Measurements from ENCODE around the gene RHOBTB3.
"Not testable (repeated sequence)": the region's sequence is repeated elsewhere in the genome, so short reads cannot be mapped to it uniquely, and the experiment has no call there.

Gene RHOBTB3

DNA sequence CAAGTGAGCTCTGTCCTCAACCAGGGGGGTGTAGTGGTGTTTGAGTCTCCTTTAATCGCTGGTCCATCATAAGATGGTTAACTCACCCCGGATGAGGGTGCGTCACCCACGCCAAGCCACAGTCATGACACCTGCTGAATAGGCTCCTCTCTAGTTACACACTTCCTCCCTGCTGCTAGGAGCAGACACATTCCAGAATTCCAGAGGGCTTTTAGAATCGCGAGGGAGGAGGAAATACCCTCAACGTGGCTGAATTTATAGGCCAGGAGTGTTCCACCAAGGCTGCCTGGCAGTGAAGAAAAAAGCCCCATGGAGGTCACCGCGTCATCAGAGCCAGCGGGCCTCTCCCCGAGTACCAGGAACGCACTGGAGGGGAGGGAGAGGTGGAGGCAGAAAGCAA is 86.3 kb downstream of the RHOBTB3 start:
- no peak for DNase-seq

DNA sequence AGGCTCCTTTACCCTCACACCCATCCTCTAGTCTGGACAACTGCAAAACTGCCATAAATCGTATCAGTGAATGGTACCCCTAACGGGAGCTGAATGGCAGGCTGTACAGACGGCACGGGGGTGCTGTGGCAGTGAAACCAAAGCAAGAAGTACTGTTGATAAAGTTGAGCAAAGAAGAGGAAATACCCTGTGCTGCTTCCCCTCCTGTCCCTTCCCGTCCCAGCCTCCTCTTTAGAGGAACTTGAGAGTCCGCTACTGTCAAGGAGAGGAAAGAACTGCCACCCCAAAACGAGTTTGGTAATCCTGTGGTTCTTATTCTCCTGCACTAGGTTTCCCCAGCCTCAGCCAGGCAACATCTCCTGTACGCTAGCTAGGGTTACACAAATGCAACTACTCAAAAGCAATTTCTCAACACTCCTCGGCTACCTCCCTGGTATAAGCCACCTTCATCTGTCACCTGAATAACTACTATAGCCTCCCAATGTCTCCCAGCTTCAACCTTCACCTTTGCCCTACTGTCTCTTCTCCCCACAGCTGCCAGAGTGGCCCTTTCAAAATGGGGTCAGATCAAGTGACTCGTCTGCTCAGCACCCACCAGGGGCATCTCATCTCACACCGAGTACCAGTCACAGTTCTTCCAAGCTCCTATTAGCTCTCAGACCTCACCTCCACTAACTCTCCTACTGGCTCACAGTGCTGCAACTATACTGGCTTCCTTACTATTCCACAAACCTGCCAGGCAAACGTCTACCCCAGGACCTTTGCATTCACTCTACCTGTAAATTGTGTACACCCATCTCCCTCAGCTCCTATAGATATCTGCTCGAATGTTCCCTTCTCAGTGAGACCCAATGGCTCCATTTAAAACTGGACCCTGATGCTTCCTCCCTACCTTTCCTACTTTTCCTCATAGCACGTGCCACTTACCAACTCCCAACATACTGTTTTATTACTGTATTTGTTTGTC is 87.3 kb downstream of the RHOBTB3 start:
- no peak for DNase-seq

DNA sequence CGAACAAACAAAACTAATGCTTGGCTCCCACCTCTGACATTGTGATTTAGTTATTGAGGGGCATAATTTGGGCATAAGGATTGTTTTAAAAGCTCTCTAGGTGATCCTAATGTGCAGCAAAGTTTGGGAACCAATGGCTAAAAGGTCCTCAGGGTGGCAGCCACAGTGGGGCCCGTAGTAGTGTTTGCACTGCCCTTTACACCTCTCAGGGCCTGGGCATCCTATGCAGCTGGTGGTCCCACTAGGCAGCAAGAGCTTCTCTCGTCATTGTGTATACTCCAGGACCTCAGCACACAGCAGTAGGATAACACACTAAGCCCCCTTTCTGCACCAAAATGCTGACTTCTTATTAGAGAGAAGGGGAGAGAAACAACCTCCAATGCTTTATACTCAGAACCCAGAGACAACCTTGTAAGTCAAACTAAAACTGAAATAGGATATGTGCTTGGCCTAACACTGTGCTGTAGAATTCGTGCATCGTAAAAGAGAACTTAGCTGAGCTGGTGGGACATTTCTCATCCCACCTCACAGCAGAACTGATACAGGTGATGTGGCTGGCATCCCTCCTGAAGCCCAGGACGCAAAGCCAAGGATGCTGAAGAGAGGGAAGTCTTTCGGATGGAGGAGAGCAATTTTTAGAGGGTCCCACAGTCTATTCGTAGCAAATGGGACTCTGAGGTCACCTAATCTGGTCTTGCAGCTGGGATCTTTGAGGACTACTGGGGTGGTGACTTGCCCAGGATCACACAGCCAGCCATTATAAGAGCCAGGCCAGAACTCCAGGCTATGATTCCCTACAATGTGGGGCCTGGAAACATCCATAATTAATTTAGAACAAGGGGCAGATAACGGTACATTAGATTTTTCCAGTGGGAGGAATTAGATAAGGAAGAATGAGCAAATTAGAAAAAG is 90.2 kb downstream of the RHOBTB3 start:
- DNase-seq: no peak

DNA sequence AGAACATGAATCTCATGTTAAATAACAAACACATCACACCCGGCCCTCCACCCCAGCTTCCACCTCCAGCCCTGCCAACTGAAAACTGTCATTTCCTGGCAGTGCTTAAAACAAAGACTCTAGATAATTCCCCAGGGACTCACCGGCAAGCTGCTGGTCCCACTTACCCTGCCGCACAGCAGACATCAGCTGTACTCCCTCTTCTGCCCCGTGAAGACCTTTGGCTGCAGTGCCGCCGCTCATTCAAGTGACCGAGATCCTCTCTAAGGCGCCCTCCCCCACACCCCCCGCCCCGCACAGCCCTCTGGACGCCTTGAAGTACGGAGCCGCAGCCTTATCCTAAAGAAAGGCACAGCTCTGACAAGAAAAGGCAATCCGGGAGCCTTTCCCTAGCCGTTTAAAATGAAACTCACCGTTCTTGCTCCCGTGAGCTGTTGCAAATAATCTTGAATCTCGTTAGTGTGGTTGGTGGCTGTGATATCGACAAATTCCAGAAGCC is 91.0 kb downstream of the RHOBTB3 start:
- peak; percentile 47 for DNase-seq

DNA sequence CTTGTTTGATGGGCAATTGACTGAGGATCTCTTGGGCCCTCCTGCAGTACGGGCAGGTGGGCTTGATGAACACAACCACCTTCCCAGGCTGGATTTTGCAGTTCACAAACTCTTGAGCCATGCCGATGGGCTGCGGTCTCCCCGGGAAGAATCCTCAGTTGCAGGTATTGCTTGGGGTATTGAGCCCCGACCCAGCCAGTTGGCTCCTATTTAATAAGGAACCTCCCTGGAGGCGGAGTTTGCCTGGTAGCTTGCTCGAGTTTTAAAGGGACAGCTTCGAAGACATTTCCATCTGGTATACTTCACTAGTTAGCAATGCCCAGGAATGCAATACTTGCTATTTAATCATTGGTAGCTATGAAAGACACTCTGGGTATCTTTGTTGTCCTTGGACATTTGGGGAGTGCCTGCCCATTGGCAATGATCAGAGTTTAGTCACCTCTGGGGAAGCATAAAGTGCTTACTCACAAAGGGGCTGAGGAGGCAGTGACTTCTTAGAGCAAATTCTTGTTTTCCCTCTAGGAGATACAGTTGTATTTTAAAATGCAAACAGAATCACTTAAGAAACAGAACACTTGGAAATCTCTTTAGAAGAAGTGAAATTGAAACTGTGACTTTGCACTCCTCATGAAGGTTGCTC is 91.5 kb downstream of the RHOBTB3 start, which contains the start of gene GLRX:
GLRX (minus strand) TSS at position 185 of the 640 bp plus-strand sequence; CDS start at position 121, 64 bp downstream.
- peak; percentile 81 for DNase-seq

DNA sequence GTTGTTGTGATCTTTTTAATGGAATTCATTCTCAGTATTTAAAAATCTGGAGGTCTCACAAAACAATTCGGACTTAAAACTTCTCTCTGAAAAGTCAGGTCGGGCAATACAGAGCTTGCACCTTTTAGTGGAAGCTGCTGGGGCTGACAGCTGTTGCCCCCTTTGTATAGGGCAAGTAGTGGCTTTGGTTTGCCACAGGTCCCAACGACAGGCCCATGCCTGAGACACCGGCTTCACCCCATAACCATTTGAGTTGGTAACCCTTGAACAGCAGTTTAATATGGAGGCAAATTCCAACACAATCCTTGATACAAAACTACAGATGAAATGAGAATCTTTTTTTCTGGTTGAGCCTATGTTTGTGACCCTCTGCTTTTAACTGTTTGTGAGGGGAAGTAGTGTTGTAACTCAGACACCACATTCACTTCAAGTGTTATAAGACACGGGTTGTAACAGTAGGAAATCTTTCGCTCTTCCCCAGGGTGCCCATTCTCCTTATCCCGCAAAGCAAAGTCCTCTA is 92.1 kb downstream of the RHOBTB3 start:
- no peak for DNase-seq

DNA sequence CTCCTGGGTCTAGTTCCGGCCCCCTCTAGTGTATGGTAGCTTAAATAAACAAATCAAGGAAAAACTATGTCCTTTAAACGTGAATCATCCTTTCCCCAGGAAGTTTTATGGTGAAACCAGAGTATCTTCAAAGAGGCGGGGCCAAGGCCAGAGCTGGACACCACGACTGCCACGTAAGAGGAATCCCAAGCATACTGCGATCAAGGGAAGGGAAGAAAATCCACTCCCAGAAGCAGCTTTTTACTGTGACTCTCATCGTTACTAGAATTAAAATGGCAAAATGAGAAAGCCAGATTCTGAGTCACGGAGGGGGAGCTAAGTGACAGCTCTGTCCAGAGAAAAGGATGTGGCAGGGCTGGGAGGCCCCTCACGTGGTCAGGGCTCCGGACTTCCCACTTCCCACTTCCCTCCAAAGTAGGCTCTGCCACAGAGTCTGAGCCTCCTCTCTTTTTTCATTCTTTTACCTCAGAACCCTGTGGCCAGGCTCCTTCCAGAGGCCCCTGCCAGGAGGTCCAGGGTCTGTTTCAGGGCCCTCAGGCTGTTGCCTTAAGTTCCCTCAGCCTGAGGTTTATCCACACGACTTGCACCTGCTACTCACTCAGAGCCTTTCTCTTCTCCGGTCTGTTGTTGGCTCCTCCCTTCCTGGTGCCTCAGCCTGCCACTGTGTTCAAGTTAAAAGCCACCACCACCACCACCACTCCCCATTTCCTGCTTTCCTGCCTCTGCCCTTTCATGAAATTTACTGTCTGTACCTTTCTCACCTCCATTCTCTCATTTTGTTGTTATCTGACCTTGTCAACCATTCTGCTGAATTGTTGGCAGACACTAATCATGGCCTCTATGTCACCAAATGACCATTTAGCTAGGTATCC is 92.8 kb downstream of the RHOBTB3 start:
- no peak for DNase-seq

DNA sequence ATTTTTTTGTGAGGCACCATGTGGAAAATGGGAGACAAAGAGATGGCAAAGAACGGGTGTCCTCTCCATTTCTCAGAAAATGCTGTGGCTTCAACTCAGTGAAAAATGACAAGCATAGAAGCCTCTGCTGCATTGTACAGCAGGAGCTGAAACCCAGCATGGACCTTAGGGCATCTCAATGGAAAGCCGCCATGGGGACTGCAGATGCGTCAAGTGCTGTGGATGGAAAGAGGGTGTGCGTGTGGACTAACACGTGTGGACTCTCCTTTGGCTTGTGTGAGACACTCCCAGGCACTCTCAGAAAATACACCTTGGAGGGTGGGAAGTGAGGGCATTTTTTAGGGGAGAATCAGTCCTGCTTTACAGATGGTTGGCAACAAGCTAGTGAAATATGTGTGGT is 93.6 kb downstream of the RHOBTB3 start:
- DNase-seq: no peak

DNA sequence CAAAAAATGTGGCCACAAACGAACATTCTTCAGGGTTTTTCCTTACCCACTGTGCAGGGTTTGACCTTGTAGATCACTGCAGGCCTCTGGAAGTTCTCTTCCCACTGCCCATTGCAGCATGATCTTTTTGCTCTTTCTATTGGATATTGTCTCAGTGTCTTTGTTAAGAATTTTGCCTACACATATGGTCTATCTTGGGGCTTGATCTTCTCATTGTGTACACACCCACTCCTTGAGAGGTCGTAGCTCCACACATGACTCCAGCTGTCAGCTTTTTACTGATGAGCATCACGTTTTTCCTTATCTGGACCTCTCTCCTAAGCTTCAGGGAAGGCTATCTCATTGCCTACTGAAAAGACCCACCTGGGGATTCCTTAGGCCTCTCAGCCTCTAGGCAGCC is 94.4 kb downstream of the RHOBTB3 start:
- no peak for DNase-seq

DNA sequence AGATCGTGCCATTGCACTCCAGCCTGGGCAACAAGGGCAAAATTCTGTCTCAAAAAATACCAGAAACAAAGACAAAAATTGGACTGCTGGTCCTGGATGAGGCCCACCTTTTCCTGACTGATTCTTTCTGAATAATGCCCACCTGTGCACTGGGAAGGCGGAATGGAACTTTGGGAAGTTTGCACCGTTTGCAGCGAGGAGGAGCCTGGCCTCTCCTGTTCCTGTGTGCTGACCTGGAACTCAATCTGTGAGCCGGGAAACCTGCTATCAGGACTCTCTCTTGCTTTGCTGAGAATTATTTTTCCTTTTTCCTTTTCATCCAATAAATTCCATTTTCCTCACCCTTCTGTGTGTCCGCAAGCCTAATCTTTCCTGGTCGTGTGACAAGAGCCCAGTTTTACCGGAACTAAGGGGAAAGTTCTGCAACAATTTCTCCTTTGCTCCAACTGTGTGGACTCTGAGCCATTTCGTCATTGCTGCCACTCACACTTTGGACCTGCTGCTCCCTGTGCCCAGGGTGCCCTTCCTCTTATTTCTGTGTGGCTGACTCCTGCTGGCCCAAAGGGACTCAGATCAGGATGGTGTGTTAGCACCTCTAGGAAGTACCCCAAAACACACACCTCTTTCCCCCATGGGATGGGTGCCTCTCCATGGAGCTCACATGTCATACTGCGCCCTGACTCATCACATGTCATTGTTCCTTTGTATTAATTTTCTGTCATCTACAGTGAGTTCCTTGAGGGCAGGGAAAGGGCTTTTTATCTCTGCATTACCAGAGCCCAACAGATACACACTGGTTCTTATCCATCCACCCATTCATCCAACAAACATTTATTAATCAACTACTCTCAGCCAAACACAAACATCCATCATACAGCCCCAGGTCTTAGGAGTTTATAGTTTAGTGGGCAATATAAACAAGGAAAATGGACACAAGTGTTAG is 96.1 kb downstream of the RHOBTB3 start:
- DNase-seq: no peak

DNA sequence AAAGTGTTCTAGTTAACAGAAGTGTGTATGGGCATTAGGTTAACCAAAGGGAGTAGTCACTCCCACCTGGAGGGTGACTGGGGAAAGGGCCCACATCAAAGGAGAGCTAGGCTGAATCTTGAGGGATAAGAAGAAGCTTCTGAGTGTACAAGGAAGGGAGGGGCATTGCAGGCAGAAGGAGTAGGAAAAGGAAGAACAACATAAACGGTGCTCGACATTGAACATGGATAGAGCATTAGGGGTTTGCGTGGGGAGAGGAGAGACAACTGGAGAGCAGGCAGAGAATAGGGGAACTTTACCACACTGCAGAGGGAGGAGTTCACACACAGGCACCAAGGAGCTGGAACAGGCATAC is 96.7 kb downstream of the RHOBTB3 start:
- no peak for DNase-seq

DNA sequence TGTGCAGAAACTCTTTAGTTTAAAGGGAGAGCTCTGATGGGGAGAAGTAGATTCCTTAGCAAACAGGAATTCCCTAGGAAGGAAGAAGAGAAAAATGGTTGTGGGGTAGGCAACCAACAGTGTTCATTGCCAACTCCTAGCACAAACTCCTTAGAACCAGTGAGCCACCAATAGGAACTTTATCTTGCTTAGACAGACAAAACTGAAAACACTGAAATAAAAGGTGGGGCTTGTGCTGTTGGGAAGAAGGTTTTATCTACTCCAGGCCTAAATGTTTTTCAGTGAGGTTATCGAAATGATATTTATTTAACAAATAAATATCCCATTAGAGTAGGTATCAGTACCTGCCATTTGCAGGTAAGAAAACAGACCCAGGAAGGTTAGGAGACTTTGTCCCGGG is 99.1 kb downstream of the RHOBTB3 start:
- DNase-seq: no peak

DNA sequence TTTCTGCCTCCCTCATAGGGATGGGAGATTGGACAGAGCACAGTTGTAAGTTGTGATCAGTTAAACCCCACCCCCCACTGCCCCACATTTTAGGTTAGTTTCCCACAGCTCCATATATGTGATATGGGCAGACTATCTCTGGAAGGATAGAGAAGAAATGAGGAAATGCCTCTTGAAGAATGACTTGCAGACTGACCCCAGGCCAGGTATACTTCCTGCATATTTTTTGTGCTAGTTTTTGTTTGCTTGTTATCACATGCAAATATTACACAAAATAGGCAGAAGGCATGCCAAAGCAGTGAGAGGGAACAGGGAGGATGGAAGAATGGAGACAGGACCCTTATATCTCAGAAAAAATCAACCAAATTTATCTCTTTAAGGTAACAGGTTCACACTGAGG is 101.5 kb downstream of the RHOBTB3 start:
- no peak for DNase-seq

DNA sequence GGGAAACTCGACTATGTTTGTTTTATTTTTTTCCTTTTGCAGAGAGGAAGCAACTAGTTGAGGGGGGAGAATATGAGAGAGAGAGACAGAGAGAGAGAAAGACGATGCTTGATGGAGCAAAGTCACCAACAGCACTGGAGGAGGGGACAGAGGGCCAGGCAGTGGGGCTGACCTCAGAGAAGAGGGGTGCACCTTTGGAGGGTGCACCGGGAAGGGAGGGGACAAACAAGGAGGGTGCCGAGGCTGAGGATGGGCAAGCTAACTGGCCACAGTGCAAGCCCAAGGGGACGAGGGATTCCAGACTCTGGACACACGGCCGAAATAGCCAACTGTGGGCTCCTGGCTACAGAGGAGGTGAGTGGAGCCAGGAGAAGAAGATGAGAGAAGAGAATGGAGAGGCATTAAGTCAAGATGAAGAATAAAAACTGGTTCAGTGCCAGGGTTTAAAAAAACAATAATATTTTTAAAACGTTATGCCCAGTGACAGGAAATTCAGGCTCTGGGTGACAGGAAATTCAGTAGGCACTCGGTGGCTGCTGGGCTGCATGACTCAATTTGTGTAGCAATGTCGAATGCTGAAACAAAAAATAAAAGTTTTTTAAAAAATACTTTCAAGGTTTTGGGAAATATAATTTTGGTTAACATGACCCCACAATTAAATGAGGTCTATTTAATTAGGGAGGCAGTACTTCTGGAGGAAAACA is 104.7 kb downstream of the RHOBTB3 start:
- DNase-seq: no peak

DNA sequence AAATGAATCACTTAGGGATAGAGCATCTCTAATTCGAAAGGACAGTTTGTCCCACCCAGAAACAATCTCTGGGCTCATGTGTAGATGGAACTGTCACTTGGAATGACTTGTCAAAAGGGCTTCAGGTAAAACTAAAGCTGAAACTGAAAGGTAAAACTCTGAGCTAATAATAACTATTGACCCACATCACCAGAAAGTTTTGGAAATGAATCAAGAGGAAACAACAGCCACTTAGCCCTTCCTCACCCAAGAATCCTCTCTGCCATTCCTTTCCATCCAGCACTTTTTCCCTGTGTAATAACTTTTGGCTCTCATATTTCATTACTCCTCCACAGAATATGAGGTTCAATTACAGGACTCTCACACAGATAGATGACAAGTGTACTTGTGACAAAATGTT is 105.4 kb downstream of the RHOBTB3 start:
- DNase-seq: no peak

DNA sequence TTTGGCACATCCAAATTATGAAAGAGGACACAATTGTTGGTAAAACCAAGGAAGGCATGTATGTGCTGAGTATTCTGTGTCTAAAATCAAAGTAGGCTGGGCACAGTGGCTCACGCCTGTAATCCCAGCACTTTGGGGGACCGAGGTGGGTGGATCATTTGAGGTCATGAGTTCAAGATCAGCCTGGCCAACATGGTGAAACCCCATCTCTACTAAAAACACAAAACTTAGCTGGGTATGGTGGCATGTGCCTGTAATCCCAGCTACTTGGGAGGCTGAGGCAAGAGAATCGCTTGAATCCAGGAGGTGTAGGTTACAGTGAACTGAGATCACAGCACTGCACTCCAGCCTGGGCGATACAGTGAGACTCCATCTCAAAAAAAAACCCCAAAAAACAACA is 105.8 kb downstream of the RHOBTB3 start:
- DNase-seq: not testable (repeated sequence)

DNA sequence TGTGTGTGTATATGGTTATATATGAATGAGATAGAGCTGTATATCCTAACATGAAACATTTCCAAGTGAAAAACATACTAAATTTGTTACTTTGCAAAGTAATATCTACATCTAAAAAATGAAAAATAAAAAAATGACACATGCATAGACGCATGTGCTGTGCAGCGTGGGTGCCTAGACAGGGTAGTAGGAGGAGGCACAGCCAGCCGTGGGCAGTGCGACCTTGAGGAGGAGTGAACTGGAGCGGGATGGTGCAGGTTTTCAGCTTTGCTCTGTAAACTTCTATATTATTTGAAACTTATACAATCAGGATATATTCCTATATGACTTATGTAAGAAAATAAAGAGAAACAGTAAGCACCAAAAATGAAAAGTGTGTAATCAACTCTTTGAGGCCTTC is 106.4 kb downstream of the RHOBTB3 start:
- DNase-seq: no peak

DNA sequence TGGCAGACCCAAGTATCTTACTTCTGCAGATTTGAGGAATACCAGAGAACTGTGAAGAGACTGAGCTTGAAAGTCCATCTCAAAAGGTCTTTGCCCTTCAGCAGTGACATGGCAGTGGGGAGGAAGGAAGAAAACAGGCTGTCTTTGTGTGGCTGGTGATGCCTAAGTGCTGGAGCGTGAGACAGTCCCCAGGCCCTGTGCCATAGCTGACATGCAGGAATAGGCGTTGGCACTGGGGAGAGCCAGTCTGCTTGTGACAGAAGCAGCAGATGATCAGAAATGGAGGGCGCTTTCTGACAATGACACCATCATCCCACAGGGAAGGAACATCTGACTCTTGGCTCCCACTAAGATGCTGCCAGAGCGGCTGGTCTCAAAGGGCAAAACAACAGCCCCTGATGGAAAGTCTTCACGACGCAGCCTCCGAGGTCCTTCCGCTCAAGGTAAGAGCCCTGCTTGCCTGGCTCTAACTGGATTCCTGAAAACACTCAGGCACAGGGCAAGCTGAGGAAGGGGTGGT is 106.9 kb downstream of the RHOBTB3 start:
- no peak for DNase-seq

DNA sequence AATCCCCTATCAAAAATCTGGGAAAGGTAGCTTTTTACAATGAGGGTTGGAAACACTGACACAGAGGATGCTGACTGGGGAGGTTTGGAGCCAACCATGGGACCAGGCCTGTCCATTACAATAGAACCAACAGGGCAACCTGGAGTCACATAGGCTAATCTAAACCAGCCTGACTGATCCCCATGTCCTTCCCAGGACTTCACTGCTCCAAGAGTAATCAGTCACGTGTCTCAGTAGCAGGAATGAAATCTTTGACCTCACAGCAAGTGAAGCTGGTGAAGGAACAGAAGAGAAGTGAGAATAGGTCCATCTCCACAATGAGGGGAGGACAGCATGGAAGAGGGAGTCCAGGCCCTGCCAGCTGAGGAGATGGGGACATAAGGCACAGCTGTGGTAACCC is 107.4 kb downstream of the RHOBTB3 start:
- DNase-seq: no peak

Measured in right kidney (tissue), 1 donor.